ENCODE measurements around the gene TMA7B. TPM values are rescaled to one million over a fixed set of nuclear protein-coding genes. Genes with fewer than 3 reads are reported as not detected.

Gene TMA7B
- total and polyA plus RNA-seq, 10 of the 15 experiments (the other 5 are each of a cell fraction or from before 2014, with no cell fraction given), result 0.33 to 2.9 (median 1.8) TPM

DNA sequence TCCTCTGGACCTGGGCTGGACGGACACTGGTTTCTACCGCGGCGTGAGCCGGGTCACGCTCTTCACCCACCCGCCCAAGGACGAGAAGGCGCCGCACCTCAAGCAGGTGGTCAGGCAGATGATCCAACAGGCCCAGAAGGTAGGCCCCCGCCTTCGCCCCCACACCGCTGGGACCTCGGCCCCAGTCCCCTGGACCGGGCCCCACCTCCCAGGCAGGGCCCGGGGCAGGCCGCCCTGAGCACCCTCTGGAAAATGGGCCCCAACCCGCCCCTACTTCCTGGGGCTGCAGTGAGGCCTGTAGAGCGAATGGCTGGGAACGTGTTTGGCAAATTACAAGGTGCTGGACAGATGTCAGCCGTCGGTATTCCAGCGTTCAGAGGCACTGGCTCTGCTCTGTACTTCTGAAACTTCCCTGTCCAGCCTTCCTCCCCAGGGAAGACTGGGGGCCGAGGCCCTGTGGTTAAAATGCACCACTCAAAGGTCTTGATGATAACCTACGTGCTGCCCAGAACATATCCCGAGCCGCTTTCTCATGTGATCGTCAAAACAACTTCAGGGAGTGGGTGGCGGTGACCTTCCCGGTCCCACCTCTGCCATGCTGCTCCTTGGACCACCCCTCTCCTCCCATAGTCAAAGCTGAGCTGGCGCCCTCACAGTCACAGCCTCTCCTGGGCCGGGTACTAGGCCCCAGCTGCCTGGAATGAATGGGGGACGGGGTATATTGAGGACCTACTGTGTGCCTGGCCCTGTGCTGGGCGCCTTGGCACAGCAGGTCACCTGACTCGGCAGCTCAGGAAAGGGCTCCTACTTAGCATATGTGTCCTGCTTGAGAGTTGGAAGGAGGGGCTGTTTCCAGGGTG lies 35.4 kb downstream of the TMA7B start:
- in situ Hi-C loops (cut with MboI), result no loop called here
- Histone ChIP-seq H4K20me1 (ENCODE audit: control insufficient read depth, insufficient read depth) (no peaks in the 10 kb centered on the region), H3K9ac (ENCODE audit: control insufficient read depth, insufficient read depth, low read length) (no peak overlapping the region), H3K9me3 (replicated peaks; ENCODE audit: control insufficient read depth, insufficient read depth, low read length) (no peaks in the 10 kb centered on the region), H3K4me1 (ENCODE audit: control insufficient read depth, insufficient read depth, low read length) (no peaks in the 10 kb centered on the region), H2AFZ (ENCODE audit: control insufficient read depth, low read depth, low read length) (no peak overlapping the region), H3K79me2 (ENCODE audit: control insufficient read depth, insufficient read depth, low read length) (no peaks in the 10 kb centered on the region), H3K4me3 (no peak overlapping the region), H3K27me3 (replicated peaks in 1 of 2; ENCODE audit: control insufficient read depth in 2 of 2, insufficient read depth in 2 of 2, low read length in 1 of 2) (peaks cover 3 to 9% of the 10 kb centered on the region in 2 experiments), H3K27ac (ENCODE audit: control insufficient read depth, insufficient read depth) (no peak overlapping the region), H3K4me2 (ENCODE audit: control insufficient read depth, insufficient read depth) (no peak overlapping the region), H3K36me3 (ENCODE audit: control insufficient read depth in 2 of 2, insufficient read depth in 2 of 2, low read length in 1 of 2) (no peaks in the 10 kb centered on the region)
- FAIRE-seq (no peak), ATAC-seq (no peak), DNase-seq (ENCODE audit: low read depth, low spot score) (no peak)
- RAD21 ChIA-PET (ENCODE audit: unreplicated experiment), result no interaction called here
- BruUV-seq (replicated peaks), result no TSS peak
- CTCF ChIA-PET, result interaction anchor here (0.6 to 1.3 kb wide), 2 partner anchors 95 to 477 kb away, joined by 3 read pairs; no protein-coding TSS in a partner anchor
- no peak for TF ChIP-seq HDAC2 (IDR thresholded peaks at IDR 0.05)
- no peak for TF ChIP-seq ATF7 (IDR thresholded peaks at IDR 0.05; ENCODE audit: low read depth)
- TF ChIP-seq, protein P1, sequence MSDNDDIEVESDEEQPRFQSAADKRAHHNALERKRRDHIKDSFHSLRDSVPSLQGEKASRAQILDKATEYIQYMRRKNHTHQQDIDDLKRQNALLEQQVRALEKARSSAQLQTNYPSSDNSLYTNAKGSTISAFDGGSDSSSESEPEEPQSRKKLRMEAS (IDR thresholded peaks at IDR 0.05; ENCODE audit: low read depth, low read length), result no peak
- intact Hi-C loops (cut with micrococcal nuclease; ENCODE audit: unreplicated experiment), result no loop called here
- SMC1A ChIA-PET (ENCODE audit: uncharacterized antibody, unreplicated experiment), result no interaction called here
- POLR2A ChIA-PET, result no interaction called here
- 78% methylated on average over 35 of the region's 35 CpGs for WGBS (ENCODE audit: insufficient coverage, insufficient replicate concordance, low lambda C conversion rate, missing lambda C conversion rate)

DNA sequence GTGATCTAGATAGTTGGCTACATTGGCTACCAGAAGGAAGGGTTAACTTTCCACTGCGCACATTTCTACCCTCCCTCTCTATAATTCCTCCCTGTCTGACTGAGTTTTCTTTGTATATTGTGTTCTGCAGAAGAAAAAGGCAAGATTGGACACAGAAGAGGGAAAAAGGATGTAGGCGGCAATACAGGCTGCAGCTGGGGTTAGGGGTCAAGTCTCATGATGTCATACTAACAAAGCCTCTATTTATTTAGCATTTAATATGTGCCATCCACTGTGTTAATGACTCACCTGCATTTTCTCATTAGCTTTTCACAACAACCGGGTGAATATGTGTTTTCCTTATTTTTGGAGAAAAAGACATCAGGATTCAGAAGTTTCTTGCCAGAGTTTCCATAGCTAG lies 36.5 kb downstream of the TMA7B start:
- H3K9me3 ChIP-seq (replicated peaks; ENCODE audit: control insufficient read depth, insufficient read depth, low read length), result no peaks in the 10 kb centered on the region
- H3K9ac ChIP-seq (ENCODE audit: control insufficient read depth, insufficient read depth, low read length), result no peak overlapping the region
- intact Hi-C loops (cut with micrococcal nuclease; ENCODE audit: unreplicated experiment), result no loop called here
- ATAC-seq (no peak), FAIRE-seq (no peak), DNase-seq (ENCODE audit: low read depth, low spot score) (no peak)
- in situ Hi-C loops (cut with MboI), result no loop called here
- SMC1A ChIA-PET (ENCODE audit: uncharacterized antibody, unreplicated experiment), result interaction anchor here (0.7 kb wide), 1 partner anchor 35 kb away, joined by 3 read pairs; no protein-coding TSS in a partner anchor
- no peaks in the 10 kb centered on the region for H4K20me1 ChIP-seq (ENCODE audit: control insufficient read depth, insufficient read depth)
- POLR2A ChIA-PET, result interaction anchor here (0.6 kb wide), 1 partner anchor 140 kb away, joined by 8 read pairs; no protein-coding TSS in a partner anchor
- no peaks in the 10 kb centered on the region for H3K36me3 ChIP-seq (ENCODE audit: control insufficient read depth in 2 of 2, insufficient read depth in 2 of 2, low read length in 1 of 2)
- H3K27ac ChIP-seq (ENCODE audit: control insufficient read depth, insufficient read depth), result no peak overlapping the region
- 89% methylated on average over 3 of the region's 3 CpGs for WGBS (ENCODE audit: insufficient coverage, insufficient replicate concordance, low lambda C conversion rate, missing lambda C conversion rate)
- no peaks in the 10 kb centered on the region for H3K79me2 ChIP-seq (ENCODE audit: control insufficient read depth, insufficient read depth, low read length)
- TF ChIP-seq CREB1 (IDR thresholded peaks at IDR 0.05; ENCODE audit: low read depth), result no peak
- TF ChIP-seq NR2F1 (conservative IDR thresholded peaks at IDR 0.05), result 0 out of 2 replicates have a peak, but pooled peaks have one; percentile 30
- TF ChIP-seq ZBTB33 (IDR thresholded peaks at IDR 0.05), result no peak
- RAD21 ChIA-PET (ENCODE audit: unreplicated experiment), result no interaction called here
- CTCF ChIA-PET, result interaction anchor here (0.6 to 1.3 kb wide), 2 partner anchors 96 to 476 kb away, joined by 3 read pairs; no protein-coding TSS in a partner anchor
- no peak overlapping the region for H3K4me3 ChIP-seq
- H3K4me1 ChIP-seq (ENCODE audit: control insufficient read depth, insufficient read depth, low read length), result no peaks in the 10 kb centered on the region
- no peak overlapping the region for H2AFZ ChIP-seq (ENCODE audit: control insufficient read depth, low read depth, low read length)
- H3K4me2 ChIP-seq (ENCODE audit: control insufficient read depth, insufficient read depth), result no peak overlapping the region
- no TSS peak for BruUV-seq (replicated peaks)
- H3K27me3 ChIP-seq (replicated peaks in 1 of 2; ENCODE audit: control insufficient read depth in 2 of 2, insufficient read depth in 2 of 2, low read length in 1 of 2), result peaks cover 3 to 12% of the 10 kb centered on the region in 2 experiments

Measured in GM12878 (cell line).